Transverse colon (tissue), 4 donors: ENCODE data around the gene PCDHGB4. TPM values are rescaled to one million over a fixed set of nuclear protein-coding genes. Genes with fewer than 3 reads are reported as not detected.

Experiments used
- DNase-seq: peaks from one replicate; pipeline ENCODE4 v3.0.0-alpha.2; 2019
- H3K27ac ChIP-seq, 4 donors: fragments of 200-600 bp; sonication (generic); 2 replicates each; pipeline ENCODE4 v1.5.1; 2016 to 2018; ENCODE audit warnings: inconsistent platforms in 4 of 4
- H3K27me3 ChIP-seq: fragments of 200-600 bp; sonication (generic); 2 replicates; pipeline ENCODE4 v1.5.1; 2017; ENCODE audit warnings: inconsistent platforms
- H3K36me3 ChIP-seq, 4 donors: fragments of 200-600 bp; sonication (generic); 2 replicates each; pipeline ENCODE4 v1.5.1; 2017 to 2019; ENCODE audit warnings: inconsistent platforms in 4 of 4
- H3K4me1 ChIP-seq, 4 donors: fragments of 200-600 bp; sonication (generic); 2 replicates each; pipeline ENCODE4 v1.5.1; 2017 to 2020; ENCODE audit warnings: inconsistent platforms in 4 of 4
- H3K4me3 ChIP-seq, 4 donors: fragments of 200-600 bp; sonication (generic); 1 replicate in 1 of 4; 2 replicates in 3 of 4; pipeline versions ENCODE4 v1.5.1 to v1.6.1; 2017 to 2019; ENCODE audit warnings: inconsistent platforms in 4 of 4
- H3K9me3 ChIP-seq, 2 donors: fragments of 200-600 bp; sonication (generic); 2 replicates each; pipeline ENCODE4 v1.5.1; 2017 to 2019; ENCODE audit warnings: inconsistent platforms in 2 of 2
- CTCF ChIP-seq, 5 experiments: fragments of 200-600 bp in 3 of 5; fragments of 450-650 bp in 2 of 5; sonication (generic) in 3 of 5; IDR thresholded peaks; 1 replicate in 2 of 5; 2 replicates in 3 of 5; pipeline ENCODE4 v1.5.1; 2016 to 2017; ENCODE audit warnings: antibody characterized with exemption in 5 of 5, inconsistent platforms in 3 of 5, mild to moderate bottlenecking in 2 of 5, moderate library complexity in 1 of 5
- EP300 ChIP-seq: sonication (generic); formaldehyde crosslinking; IDR thresholded peaks from one replicate; pipeline ENCODE4 v1.6.1; 2017; ENCODE audit warnings: antibody characterized with exemption, low read depth
- POLR2A ChIP-seq: fragments of 450-650 bp; IDR thresholded peaks from one replicate; pipeline ENCODE4 v1.6.1; 2016; ENCODE audit warnings: antibody characterized with exemption, mild to moderate bottlenecking, moderate library complexity
- POLR2AphosphoS5 ChIP-seq, 3 donors: sonication (generic); formaldehyde crosslinking; IDR thresholded peaks; one replicate each; pipeline ENCODE4 v1.6.1; 2016; ENCODE audit warnings: antibody characterized with exemption in 3 of 3
- WGBS, 2 donors: methylation state at CpG; one replicate each; pipeline ENCODE4 v1.1.5; 2018; ENCODE audit warnings: low coverage in 1 of 2; 5-methylcytosine and 5-hydroxymethylcytosine counted together
- in situ Hi-C, 4 donors: fragments of 200-750 bp; cut with MboI; loops; one replicate each; pipeline versions ENCODE4 v1.15.0 to v1.15.1; 2017; ENCODE audit warnings: low sequenced_read_pairs in 3 of 4, low pct_ligation_motif_present in 1 of 4, low pct_unique_long_range_greater_than_20kb in 1 of 4
- intact Hi-C: fragments of 100-400 bp; cut with DNase I; formaldehyde crosslinking; loops from one replicate; pipeline ENCODE4 v1.15.1; 2023; ENCODE audit warnings: low total_unique reads
- total RNA-seq, 4 donors: library from RNA; depleted of rRNA; stranded (reverse); fragments of >200 nt; gene quantifications; one replicate each; pipeline ENCODE4 v1.1.0, GENCODE V29; 2016

The PCDHGB4 gene
- total RNA-seq, 4 donors from 2014 or later, result 0.40 to 4.4 (median 2.4) TPM

DNA sequence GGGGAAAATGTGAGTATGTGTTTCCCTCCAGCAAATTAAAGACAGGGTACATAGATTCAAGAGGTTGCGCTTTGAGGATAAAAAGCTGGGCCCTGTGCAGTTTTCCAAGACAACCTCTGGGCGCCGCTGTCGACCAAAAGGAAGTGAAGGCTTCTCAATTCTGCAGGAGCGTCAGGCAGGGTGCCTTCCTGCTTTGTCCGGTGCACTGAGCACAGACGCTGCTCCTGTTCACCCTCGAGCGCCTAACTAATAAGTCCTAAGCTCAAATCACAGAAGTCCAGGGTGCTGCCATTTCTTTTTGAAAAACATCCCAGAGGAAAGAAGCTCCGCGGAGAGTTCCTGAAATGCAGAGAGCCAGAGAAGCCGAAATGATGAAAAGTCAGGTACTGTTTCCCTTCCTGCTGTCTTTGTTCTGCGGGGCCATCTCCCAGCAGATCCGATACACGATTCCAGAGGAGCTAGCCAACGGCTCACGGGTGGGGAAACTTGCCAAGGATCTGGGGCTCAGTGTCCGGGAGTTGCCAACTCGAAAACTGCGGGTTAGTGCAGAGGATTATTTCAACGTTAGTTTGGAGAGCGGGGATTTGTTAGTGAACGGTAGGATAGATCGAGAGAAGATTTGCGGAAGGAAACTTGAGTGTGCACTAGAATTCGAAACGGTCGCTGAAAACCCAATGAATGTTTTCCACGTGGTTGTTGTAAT, 37.4 kb upstream of the PCDHGB4 start, which contains the start of gene PCDHGB1:
Gene PCDHGB1, plus strand, starts transcription at position 183 of the 703 bp plus-strand sequence. Its CDS starts 162 bp downstream, at position 345.
- no peaks in the 10 kb centered on the region for H3K36me3 ChIP-seq
- no peaks in the 10 kb centered on the region for H3K4me1 ChIP-seq
- intact Hi-C loops (no loop called here), in situ Hi-C loops (loop anchor here in 1 of 4 donors (25.0 kb wide), 1 partner anchor 212 kb away; no protein-coding TSS in a partner anchor)
- no peak within 1 kb of the TSS for H3K27ac ChIP-seq
- peaks cover 18 to 57% of the 10 kb centered on the region in 2 donors for H3K9me3 ChIP-seq
- WGBS, 2 donors, result 40 to 53% methylated on average over 16 to 29 of the region's 29 CpGs
- H3K4me3 ChIP-seq, result peak within 1 kb of the TSS in 1 of 4 donors; percentile 33
- TF ChIP-seq POLR2AphosphoS5 (IDR thresholded peaks at IDR 0.05) (no peak), CTCF (IDR thresholded peaks at IDR 0.05) (peak in 2 of 5 experiments; percentile 15 to 41)
- H3K27me3 ChIP-seq, result peaks cover 15% of the 10 kb centered on the region
- DNase-seq, result peak; percentile 20

DNA sequence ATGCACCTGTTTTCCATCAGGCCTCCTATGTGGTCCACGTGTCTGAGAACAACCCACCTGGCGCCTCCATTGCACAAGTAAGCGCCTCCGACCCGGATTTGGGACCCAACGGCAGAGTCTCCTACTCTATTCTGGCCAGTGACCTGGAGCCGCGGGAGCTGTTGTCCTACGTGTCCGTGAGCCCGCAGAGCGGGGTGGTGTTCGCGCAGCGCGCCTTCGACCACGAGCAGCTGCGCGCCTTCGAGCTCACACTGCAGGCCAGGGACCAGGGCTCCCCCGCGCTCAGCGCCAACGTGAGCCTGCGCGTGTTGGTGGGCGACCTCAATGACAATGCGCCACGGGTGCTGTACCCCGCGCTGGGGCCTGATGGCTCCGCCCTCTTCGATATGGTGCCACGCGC, 35.9 kb upstream of the PCDHGB4 start:
- H3K36me3 ChIP-seq, result no peaks in the 10 kb centered on the region
- no peaks in the 10 kb centered on the region for H3K4me1 ChIP-seq
- no peak overlapping the region for H3K27ac ChIP-seq
- in situ Hi-C loops, result loop anchor here in 1 of 4 donors (25.0 kb wide), 1 partner anchor 211 kb away; no protein-coding TSS in a partner anchor
- H3K9me3 ChIP-seq, result peaks cover 22 to 65% of the 10 kb centered on the region in 2 donors
- H3K27me3 ChIP-seq, result peaks cover 15% of the 10 kb centered on the region
- no peak for DNase-seq
- TF ChIP-seq POLR2AphosphoS5 (IDR thresholded peaks at IDR 0.05), result no peak
- intact Hi-C loops, result no loop called here
- WGBS, 2 donors, result 87% methylated on average over 35 of the region's 36 CpGs; no CpG with 5 or more reads in 1 of the 2 donors
- H3K4me3 ChIP-seq, result no peak overlapping the region

- 26 to 44% methylated on average over 2 to 29 of the region's 29 CpGs for WGBS, 2 donors
- Histone ChIP-seq H3K4me1 (no peaks in the 10 kb centered on the region), H3K27ac (no peak within 1 kb of the TSS), H3K9me3 (peaks cover 40 to 76% of the 10 kb centered on the region in 2 donors), H3K4me3 (peak within 1 kb of the TSS in 1 of 4 donors; percentile 29), H3K27me3 (peaks cover 15% of the 10 kb centered on the region), H3K36me3 (no peaks in the 10 kb centered on the region)
- in situ Hi-C loops (loop anchor here in 1 of 4 donors (25.0 kb wide), 1 partner anchor 207 kb away; no protein-coding TSS in a partner anchor), intact Hi-C loops (no loop called here)
- no peak for TF ChIP-seq POLR2AphosphoS5 (IDR thresholded peaks at IDR 0.05)
- no peak for TF ChIP-seq EP300
- TF ChIP-seq CTCF (IDR thresholded peaks at IDR 0.05), result peak in 3 of 5 experiments; percentile 16 to 27 (median 23)
- DNase-seq, result no peak
Observed at GRCh38 chr5:141354900-141355469, 32.5 kb upstream of the PCDHGB4 start, which contains the start of gene PCDHGA4. Gene PCDHGA4, plus strand, starts transcription at chr5:141355021. Its CDS starts 87 bp downstream, at chr5:141355108.

GRCh38 chr5:141355641-141356040, 31.9 kb upstream of the PCDHGB4 start:
- H3K9me3 ChIP-seq, result peaks cover 43 to 77% of the 10 kb centered on the region in 2 donors
- H3K27me3 ChIP-seq, result peaks cover 18% of the 10 kb centered on the region
- no peaks in the 10 kb centered on the region for H3K4me1 ChIP-seq
- intact Hi-C loops (no loop called here), in situ Hi-C loops (loop anchor here in 1 of 4 donors (25.0 kb wide), 1 partner anchor 207 kb away; no protein-coding TSS in a partner anchor)
- no peak for TF ChIP-seq POLR2AphosphoS5 (IDR thresholded peaks at IDR 0.05)
- no peak for TF ChIP-seq CTCF (IDR thresholded peaks at IDR 0.05)
- TF ChIP-seq EP300, result no peak
- no peak for TF ChIP-seq POLR2A
- 77 to 85% methylated on average over 20 to 24 of the region's 24 CpGs for WGBS, 2 donors
- DNase-seq, result no peak
- H3K27ac ChIP-seq, result no peak overlapping the region
- H3K4me3 ChIP-seq, result no peak overlapping the region
- no peaks in the 10 kb centered on the region for H3K36me3 ChIP-seq
